ENCODE results near the gene TEX51. TPM values are rescaled to one million over a fixed set of nuclear protein-coding genes. Genes with fewer than 3 reads are reported as not detected.

TEX51 gene
- total RNA-seq, 2 experiments from 2014 or later = not detected

DNA sequence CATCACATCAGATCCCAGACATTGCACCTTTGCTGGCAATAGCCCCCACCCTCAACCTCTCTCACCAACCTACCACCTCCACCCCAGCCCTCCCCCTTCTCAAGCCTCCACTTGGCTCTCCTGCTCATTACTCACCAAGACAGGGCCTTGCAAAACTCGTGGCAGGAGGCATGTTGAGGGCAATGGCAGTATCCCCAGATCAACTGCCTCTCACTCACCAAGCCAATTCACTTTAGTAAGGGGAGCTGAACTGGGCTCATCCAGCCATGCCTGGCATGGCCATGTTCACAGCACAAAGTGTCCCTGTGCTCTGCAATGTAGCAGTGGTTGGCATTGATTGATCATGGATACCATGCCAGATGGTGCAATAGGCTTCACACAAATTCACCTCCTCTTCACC, 46.3 kb upstream of the TEX51 start:
- POLR2A ChIA-PET = no interaction called here
- no peak overlapping the region for H2AFZ ChIP-seq (ENCODE audit: low read length)
- no peaks in the 10 kb centered on the region for H4K20me1 ChIP-seq (ENCODE audit: insufficient read depth, low read length)
- no peak for DNase-seq (ENCODE audit: low spot score)
- H3K4me3 ChIP-seq (ENCODE audit: low read depth, low read length, poor library complexity, severe bottlenecking) = no peak overlapping the region
- H3K27ac ChIP-seq (ENCODE audit: low read depth, low read length, poor library complexity, severe bottlenecking) = no peak overlapping the region
- BruUV-seq (replicated peaks) = no TSS peak
- TF ChIP-seq EZH2phosphoT487 (IDR thresholded peaks at IDR 0.05; ENCODE audit: borderline replicate concordance, low read depth, low read length) = no peak
- TF ChIP-seq, protein P1, sequence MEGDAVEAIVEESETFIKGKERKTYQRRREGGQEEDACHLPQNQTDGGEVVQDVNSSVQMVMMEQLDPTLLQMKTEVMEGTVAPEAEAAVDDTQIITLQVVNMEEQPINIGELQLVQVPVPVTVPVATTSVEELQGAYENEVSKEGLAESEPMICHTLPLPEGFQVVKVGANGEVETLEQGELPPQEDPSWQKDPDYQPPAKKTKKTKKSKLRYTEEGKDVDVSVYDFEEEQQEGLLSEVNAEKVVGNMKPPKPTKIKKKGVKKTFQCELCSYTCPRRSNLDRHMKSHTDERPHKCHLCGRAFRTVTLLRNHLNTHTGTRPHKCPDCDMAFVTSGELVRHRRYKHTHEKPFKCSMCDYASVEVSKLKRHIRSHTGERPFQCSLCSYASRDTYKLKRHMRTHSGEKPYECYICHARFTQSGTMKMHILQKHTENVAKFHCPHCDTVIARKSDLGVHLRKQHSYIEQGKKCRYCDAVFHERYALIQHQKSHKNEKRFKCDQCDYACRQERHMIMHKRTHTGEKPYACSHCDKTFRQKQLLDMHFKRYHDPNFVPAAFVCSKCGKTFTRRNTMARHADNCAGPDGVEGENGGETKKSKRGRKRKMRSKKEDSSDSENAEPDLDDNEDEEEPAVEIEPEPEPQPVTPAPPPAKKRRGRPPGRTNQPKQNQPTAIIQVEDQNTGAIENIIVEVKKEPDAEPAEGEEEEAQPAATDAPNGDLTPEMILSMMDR (conservative IDR thresholded peaks at IDR 0.05; ENCODE audit: low read length) = no peak
- H3K4me1 ChIP-seq (ENCODE audit: insufficient read depth, low read length, poor library complexity, severe bottlenecking) = no peaks in the 10 kb centered on the region
- no peaks in the 10 kb centered on the region for H3K36me3 ChIP-seq (ENCODE audit: insufficient read depth, low read length)
- no peaks in the 10 kb centered on the region for H3K9me3 ChIP-seq (ENCODE audit: low read length)
- intact Hi-C loops (cut with micrococcal nuclease; ENCODE audit: unreplicated experiment) = no loop called here
- H3K9me2 ChIP-seq (ENCODE audit: insufficient read depth, low read length) = no peaks in the 10 kb centered on the region
- CTCF ChIA-PET (ENCODE audit: unreplicated experiment) = no interaction called here
- H3K4me2 ChIP-seq (ENCODE audit: low read length) = no peak overlapping the region
- H3K79me2 ChIP-seq (ENCODE audit: insufficient read depth, low read depth, low read length) = no peaks in the 10 kb centered on the region

DNA sequence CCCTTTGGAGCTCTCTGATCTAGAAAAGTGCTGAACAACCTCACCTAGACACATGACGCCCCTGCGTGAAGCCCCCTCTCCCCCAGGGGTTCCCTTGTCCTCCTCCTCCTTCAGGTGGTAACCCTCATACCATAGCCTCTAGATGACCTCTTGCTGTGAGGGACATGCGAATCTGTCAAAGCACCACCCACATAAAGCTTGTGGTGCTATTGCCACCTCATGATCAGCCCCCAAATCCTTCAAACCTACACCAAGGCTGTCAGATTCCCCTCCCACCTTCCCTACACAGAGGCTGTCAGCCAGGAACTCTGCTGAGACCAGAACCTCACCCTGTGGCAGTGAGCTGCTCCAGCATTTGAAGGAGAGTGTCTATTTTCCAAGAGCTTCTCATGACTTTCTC, 43.1 kb upstream of the TEX51 start:
- H3K4me1 ChIP-seq (ENCODE audit: insufficient read depth, low read length, poor library complexity, severe bottlenecking) = no peaks in the 10 kb centered on the region
- no peaks in the 10 kb centered on the region for H3K9me2 ChIP-seq (ENCODE audit: insufficient read depth, low read length)
- no TSS peak for BruUV-seq (replicated peaks)
- intact Hi-C loops (cut with micrococcal nuclease; ENCODE audit: unreplicated experiment) = no loop called here
- ChIA-PET POLR2A (no interaction called here), CTCF (ENCODE audit: unreplicated experiment) (interaction anchor here (0.6 kb wide), 1 partner anchor 1013 kb away, joined by 3 read pairs; no protein-coding TSS in a partner anchor)
- H3K36me3 ChIP-seq (ENCODE audit: insufficient read depth, low read length) = no peaks in the 10 kb centered on the region
- H3K4me2 ChIP-seq (ENCODE audit: low read length) = no peak overlapping the region
- no peak overlapping the region for H3K27ac ChIP-seq (ENCODE audit: low read depth, low read length, poor library complexity, severe bottlenecking)
- no peak overlapping the region for H2AFZ ChIP-seq (ENCODE audit: low read length)
- H3K79me2 ChIP-seq (ENCODE audit: insufficient read depth, low read depth, low read length) = no peaks in the 10 kb centered on the region
- TF ChIP-seq, protein P1 (conservative IDR thresholded peaks at IDR 0.05; ENCODE audit: low read length) = no peak
- TF ChIP-seq EZH2phosphoT487 (IDR thresholded peaks at IDR 0.05; ENCODE audit: borderline replicate concordance, low read depth, low read length) = no peak
- no peaks in the 10 kb centered on the region for H4K20me1 ChIP-seq (ENCODE audit: insufficient read depth, low read length)
- no peak for DNase-seq (ENCODE audit: low spot score)
- no peak overlapping the region for H3K4me3 ChIP-seq (ENCODE audit: low read depth, low read length, poor library complexity, severe bottlenecking)
- H3K9me3 ChIP-seq (ENCODE audit: low read length) = no peaks in the 10 kb centered on the region

DNA sequence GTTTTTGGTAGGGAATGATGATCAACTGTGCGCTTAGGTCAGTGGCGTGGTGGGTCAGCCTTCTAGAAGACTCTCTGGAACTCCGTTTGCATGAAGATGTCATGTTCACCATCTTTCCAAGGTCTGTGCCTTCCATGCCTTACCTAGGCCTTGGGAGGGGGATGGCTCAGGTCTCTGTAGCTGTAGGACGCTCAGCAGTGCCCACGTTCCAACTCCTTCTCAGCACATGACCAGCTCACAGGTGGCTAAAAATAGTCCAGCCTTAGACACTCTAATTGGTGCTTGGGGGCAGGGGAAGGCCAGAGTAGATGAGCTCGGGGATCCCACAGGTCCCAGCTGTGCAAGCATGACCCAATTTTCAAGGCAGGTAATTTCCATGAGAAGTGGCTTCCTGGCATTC, 42.3 kb upstream of the TEX51 start:
- Histone ChIP-seq H3K27ac (ENCODE audit: low read depth, low read length, poor library complexity, severe bottlenecking) (no peak overlapping the region), H2AFZ (ENCODE audit: low read length) (no peak overlapping the region), H3K4me3 (ENCODE audit: low read depth, low read length, poor library complexity, severe bottlenecking) (no peak overlapping the region), H3K36me3 (ENCODE audit: insufficient read depth, low read length) (no peaks in the 10 kb centered on the region), H3K79me2 (ENCODE audit: insufficient read depth, low read depth, low read length) (no peaks in the 10 kb centered on the region), H3K9me2 (ENCODE audit: insufficient read depth, low read length) (no peaks in the 10 kb centered on the region), H3K4me2 (ENCODE audit: low read length) (no peak overlapping the region), H4K20me1 (ENCODE audit: insufficient read depth, low read length) (no peaks in the 10 kb centered on the region), H3K9me3 (ENCODE audit: low read length) (no peaks in the 10 kb centered on the region), H3K4me1 (ENCODE audit: insufficient read depth, low read length, poor library complexity, severe bottlenecking) (no peaks in the 10 kb centered on the region)
- TF ChIP-seq, protein P1 (conservative IDR thresholded peaks at IDR 0.05; ENCODE audit: low read length) = no peak
- TF ChIP-seq EZH2phosphoT487 (IDR thresholded peaks at IDR 0.05; ENCODE audit: borderline replicate concordance, low read depth, low read length) = no peak
- DNase-seq (ENCODE audit: low spot score) = no peak
- ChIA-PET CTCF (ENCODE audit: unreplicated experiment) (no interaction called here), POLR2A (no interaction called here)
- intact Hi-C loops (cut with micrococcal nuclease; ENCODE audit: unreplicated experiment) = no loop called here
- no TSS peak for BruUV-seq (replicated peaks)

Measured in OCI-LY7 (cell line).